ENCODE measurements around the gene GOLGA1.
"Not testable (repeated sequence)": the region's sequence is repeated elsewhere in the genome, so short reads cannot be mapped to it uniquely, and the experiment has no call there.

Gene GOLGA1, protein sequence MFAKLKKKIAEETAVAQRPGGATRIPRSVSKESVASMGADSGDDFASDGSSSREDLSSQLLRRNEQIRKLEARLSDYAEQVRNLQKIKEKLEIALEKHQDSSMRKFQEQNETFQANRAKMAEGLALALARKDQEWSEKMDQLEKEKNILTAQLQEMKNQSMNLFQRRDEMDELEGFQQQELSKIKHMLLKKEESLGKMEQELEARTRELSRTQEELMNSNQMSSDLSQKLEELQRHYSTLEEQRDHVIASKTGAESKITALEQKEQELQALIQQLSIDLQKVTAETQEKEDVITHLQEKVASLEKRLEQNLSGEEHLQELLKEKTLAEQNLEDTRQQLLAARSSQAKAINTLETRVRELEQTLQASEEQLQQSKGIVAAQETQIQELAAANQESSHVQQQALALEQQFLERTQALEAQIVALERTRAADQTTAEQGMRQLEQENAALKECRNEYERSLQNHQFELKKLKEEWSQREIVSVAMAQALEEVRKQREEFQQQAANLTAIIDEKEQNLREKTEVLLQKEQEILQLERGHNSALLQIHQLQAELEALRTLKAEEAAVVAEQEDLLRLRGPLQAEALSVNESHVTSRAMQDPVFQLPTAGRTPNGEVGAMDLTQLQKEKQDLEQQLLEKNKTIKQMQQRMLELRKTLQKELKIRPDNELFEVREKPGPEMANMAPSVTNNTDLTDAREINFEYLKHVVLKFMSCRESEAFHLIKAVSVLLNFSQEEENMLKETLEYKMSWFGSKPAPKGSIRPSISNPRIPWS

DNA sequence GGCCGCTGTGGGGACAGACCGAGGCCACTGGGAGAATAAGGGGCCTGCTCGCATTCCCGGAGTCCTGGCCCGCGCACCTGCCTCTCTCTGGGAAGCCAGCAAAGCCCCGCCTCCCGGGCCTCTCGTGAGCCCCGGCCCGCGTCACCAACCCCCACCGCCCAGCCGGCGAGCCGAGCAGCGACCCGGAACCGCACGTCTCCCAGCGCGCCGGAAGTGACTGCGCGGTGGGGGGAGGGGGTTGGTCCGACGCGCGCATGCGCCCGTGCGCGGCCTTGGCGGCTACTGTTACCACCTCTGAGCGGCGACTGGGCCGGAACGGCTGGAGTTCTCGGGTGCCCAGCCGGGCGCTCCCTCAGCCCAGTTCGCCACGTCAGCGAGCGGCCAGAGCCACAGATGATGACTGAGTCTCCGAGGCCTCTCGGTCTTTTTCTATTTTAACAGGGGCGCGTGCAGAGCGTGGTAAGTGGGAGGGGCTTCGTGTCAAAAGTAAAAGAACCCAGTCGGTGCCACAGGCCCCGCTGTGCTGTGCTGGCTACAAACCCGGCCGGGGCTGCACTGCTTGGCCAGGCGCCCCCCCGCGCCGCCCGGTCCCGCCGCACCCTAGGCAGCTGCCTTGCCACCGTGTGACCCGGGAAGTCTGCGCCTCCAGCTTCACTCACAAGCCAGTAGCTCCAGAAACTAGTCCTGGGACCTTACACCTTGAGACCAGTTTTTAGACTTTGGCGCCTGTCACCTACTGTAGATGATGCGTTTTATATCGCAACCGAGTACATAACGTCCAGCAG, at the start of gene GOLGA1:
GOLGA1 (minus strand) TSS at position 190 of the 785 bp plus-strand sequence. CDS start 2,372 bp downstream, outside the sequence.
- peak; percentile 88 to 92 for DNase-seq (ENCODE audit: low read depth in 2 of 2)

- no peak for DNase-seq (ENCODE audit: low read depth in 2 of 2)
Measured at GRCh38 chr9:124983698-124984097, 42.8 kb upstream of the GOLGA1 start.

DNA sequence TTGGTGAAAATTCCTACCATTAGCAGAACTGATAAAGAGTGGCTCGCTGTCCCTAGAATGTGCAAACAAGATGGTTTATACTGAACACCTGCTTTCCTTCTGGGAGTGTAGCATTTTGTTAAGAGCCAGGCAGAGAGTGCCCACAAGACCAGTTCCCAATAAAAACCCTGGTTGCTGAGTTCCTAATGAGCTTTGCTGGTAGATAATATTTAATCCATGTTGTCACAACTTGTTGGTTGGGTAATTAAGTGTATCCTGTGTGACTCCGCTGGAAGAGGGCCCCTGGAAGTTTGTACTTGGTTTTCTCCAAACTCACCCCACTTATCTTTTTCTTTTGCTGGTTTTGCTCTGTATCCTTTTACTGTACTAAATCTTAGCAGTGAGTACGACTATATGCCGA, 39.5 kb upstream of the GOLGA1 start:
- no peak for DNase-seq (ENCODE audit: low read depth in 2 of 2)

- no peak for DNase-seq (ENCODE audit: low read depth in 2 of 2)
Measured at GRCh38 chr9:124975131-124975530, 34.2 kb upstream of the GOLGA1 start.

- DNase-seq (ENCODE audit: low read depth in 2 of 2): no peak
Measured at GRCh38 chr9:124973807-124974206, 32.9 kb upstream of the GOLGA1 start.

GRCh38 chr9:124972241-124972770, 31.4 kb upstream of the GOLGA1 start:
- DNase-seq (ENCODE audit: low read depth in 2 of 2): no peak

DNA sequence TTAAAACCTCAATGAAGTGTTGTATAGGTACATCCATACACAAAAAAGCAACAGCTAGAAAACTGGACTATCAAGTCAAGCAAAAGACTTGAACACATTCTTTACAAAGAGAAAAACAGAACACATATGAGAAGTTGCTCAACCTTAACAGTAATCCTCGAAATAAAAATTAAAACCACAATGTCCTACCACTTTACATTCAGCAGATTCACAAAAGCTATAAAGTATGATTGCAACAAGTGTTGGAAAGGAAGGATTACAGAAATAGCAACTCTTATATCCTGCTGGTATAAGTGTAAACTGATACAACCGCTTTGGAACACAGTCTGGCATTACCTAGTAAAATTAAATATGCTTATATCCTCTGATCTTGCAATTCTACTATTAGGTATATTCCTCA, 28.5 kb upstream of the GOLGA1 start:
- no peak for DNase-seq (ENCODE audit: low read depth in 2 of 2)

DNA sequence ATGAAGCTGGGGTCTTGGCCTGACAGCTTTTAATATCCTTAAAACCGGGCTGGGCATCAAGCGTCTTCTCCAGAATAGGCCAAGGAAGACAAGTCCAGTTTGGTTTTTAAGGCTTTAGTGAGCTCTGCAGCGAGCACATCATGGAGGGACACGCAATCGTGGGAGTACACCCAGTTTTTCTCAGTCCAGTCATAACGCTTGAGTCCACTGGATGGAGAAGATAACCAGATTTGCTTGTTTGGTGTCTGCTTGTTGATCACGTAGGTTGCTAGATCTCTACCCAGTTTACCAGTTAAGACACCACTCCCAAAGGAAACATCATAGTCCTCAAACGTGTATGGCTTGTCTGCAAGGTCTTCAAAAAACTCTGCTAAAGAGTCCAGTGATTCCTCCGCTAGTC, 27.4 kb upstream of the GOLGA1 start:
- DNase-seq (ENCODE audit: low read depth in 2 of 2): no peak

DNA sequence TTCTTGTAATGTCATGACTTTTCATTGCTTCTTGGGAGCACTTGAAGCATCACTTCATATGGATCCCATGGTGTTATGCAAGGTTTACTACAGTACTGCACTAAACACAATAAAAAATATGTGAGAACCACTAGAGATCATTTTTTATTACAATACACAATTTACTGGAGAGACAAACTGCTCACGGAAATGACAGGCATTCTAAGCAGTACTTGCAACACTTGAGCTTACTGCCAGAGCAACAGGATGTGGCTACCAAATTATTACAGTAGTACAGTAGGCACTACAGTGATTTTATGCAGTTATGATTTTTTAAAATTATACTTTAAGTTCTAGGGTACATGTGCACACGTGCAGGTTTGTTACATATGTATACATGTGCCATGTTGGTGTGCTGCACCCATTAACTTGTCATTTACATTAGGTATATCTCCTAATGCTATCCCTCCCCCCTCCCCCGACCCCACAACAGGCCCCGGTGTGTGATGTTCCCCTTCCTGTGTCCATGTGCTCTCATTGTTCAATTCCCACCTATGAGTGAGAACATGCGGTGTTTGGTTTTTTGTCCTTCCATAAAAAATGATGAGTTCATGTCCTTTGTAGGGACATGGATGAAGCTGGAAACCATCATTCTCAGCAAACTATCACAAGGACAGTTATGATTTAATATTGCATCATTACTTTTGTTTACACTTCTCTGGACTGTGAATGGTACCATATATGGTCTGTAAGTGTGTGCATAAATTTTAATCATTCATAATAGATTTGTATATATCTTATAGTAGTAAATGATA, 25.1 kb upstream of the GOLGA1 start:
- not testable (repeated sequence) for DNase-seq (ENCODE audit: low read depth in 2 of 2)

- DNase-seq (ENCODE audit: low read depth in 2 of 2): no peak
Measured at GRCh38 chr9:124964604-124965003, 23.7 kb upstream of the GOLGA1 start.

DNA sequence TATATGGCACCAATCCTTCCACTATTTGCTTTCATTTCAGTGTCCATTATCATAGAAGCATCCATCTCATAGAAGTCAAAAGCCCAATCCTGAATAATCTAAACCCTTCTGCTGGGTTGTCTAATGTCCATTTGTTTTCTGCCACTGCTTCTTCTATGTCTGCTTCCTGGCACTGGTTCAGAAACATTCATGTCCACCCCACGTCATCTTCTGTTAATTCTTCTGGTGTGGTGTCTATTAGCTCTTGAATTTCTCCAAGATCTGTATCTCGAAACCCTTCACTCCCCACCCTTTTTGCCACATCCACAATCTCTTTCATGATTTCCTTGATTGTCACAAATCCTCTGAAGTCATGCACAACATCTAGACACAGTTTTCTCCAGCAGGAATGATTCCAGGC, 23.2 kb upstream of the GOLGA1 start:
- DNase-seq (ENCODE audit: low read depth in 2 of 2): no peak

- DNase-seq (ENCODE audit: low read depth in 2 of 2): no peak
Measured at GRCh38 chr9:124960409-124960752, 19.5 kb upstream of the GOLGA1 start.

GRCh38 chr9:124959671-124960408, 19.0 kb upstream of the GOLGA1 start:
- not testable (repeated sequence) for DNase-seq (ENCODE audit: low read depth in 2 of 2)

GRCh38 chr9:124954255-124954654, 13.4 kb upstream of the GOLGA1 start:
- DNase-seq (ENCODE audit: low read depth in 2 of 2): no peak

DNA sequence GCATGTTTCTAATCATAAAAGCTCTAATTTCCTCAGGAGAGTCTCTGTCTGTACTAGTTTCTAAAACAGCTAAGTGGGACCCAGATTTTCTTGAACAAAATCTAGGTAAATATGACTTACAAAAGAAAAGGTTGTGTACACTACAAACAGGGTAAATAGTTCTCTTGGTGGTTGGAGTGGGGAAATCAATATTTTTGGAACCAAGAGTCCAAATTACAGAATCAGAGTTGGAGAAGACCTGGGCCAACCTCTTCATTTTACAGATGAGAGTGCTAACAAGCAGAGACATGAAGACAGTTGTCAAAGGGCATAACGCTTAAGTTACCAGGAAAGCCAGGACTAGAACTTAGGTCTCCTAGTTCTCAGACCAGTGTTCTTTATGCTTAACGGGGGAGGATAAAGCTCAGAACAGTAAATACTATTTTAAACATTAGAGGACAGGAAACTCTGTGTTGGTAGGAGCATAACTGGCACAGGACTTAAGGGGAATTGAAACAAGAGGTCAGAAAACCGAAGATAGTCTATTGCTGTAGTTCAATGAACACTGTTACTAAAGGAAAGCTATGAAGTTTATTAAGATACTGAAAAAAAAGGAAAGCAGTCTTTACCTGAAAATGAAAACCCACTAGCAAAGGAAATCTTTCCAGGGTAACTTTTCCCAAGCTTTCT, 9.3 kb upstream of the GOLGA1 start:
- DNase-seq (ENCODE audit: low read depth in 2 of 2): no peak

DNA sequence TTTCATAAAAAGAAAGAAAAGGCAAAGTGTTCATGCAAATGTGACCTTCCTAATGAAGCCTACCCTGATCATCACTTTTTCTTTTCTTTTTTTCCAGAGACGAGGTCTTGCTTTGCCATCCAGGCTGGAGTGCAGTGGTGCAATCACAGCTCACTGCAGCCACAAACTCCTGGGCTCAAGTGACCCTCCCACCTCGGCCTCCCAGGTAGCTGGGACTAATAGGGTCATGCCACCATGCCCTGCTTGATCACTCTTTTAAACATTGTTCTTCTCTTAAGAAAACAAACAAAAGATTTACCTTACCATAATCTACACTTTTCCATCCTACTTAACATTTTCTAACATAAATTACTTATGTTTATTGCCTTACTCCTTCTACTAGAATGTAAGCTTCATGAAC, 8.5 kb upstream of the GOLGA1 start:
- DNase-seq (ENCODE audit: low read depth in 2 of 2): no peak

DNA sequence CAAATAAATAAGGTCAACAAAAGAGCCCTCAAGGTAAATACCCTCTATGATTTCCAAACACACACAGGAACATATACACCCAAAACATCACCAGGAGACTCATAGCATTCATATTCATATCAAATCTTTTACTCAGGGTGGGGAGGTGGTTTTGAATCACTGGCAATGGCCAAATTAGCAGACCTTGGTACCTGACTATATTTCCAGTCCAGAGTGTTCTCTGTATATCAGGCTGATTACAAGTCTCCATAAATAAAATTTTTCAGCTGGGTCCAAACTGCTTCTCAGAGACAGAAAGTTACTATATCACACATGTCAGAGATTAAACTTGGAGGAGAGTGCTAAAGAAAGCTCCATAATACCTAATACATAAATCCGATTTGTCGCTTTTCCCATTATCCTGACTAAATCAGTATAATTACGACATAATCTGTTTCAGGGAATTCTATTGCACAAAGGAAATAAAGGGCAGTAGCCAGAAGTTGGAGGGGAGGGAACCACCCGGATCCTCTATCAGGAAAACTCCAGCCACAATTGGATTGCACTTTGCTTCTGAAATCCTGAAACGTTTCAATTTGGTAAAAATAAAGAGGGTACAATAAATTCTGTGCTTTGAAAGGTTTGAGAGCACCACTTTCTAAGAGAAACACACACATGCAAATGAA, 7.0 kb upstream of the GOLGA1 start:
- no peak for DNase-seq (ENCODE audit: low read depth in 2 of 2)

DNA sequence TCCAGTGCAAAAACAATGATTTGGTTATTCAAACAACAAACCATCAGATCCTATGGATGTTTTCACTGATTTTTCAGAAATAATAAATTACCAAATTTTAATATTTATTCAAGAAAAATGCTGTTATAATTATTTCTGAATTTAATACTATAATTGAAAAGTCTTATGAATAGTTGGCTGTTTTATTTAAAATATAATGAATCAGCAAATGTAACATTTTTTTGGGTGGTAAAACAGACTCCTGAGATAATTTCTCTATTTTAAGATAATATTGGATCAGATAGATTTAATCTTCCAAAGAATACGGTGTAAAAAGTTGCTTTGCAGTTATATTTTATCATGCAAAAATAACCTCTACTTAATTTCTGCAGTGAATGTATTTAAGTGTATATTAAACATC, 5.3 kb upstream of the GOLGA1 start:
- DNase-seq (ENCODE audit: low read depth in 2 of 2): no peak
